Islet of Langerhans (tissue), 1 donor: ENCODE data around the gene SLIT1.

Experiments
- FAIRE-seq: peaks from one replicate; lab custom pipeline; 2011; peaks lifted over from hg19 to GRCh38; lab: Jason Lieb, UNC

Gene SLIT1

GRCh38 chr10:97022616-97023015 lies 163.1 kb downstream of the SLIT1 start:
- no peak for FAIRE-seq

DNA sequence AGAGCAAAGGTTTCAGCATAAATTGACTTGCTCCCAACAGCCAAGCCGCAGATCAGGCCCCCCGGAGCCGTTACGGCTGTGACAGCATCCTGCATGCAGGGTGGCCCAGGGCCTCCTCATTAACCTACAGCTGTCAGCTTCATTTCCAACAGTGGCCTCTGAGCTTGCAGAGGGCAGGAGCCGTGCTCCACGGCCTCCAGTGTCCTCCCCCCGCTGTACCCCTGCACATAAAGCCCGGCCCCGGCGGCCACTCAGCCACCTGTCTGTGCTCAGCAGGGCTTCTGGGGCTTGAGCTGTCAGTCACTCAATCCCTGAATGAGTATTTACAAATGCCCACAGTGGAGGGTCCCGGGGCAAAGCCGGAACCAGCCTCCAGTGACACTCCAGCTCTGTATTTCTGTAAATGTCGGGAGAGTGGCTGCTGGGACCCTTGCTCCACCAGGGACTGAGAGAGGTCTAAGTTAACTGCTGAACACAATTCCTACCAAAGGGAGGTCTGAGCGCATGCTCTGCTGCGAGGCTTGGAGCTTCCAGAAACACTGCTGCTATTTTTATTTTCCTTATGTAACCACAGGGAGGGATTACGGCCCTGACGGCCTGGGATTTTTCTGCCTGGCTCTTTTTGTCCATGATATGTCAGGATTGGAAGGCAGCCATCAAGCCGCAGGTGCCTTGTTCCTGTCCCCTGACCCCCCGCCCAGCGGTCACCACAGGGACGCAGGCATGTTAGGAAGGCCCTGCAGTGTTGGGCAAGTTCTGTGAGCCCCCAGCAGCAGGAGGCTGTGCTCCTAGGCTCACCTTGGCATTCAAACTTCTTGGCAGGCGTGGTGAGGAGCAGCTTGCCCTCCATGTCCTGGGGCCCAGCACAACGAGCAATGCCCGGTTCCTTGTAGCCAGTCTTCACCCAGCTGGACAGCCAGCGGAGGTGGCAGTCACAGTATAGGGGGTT lies 165.0 kb downstream of the SLIT1 start:
- no peak for FAIRE-seq

DNA sequence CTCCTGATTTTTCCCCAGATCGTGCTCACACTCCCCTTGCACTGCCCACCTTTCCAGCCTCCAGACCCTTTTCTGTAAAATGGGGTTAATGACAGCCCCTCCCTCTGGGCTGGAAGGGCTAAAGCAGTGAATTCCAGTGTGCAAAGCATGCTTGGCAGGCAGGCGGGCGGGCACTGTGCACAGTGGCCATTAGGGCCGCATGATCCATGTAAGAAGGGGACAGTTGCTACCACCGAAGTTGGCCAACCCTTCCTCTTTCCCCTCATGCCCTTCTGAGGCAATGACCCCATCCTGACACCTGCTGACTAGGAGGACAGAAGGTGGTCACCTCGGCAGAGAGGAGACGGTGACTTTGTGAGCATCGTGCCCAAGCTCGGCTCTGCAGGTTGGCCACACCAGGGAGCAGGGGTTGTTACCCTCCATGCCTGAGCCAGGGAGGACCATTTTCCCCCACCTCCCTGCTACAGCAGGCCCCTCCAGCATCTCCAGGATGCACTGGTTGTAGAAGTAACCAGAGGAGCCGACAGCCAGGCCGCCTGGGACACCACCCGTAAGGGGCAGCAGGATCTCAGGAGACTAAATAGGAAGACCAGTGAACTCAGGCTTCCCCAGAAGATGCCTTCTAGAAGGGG lies 166.4 kb downstream of the SLIT1 start:
- FAIRE-seq, result no peak

GRCh38 chr10:97018251-97019212 lies 167.2 kb downstream of the SLIT1 start:
- FAIRE-seq, result no peak

DNA sequence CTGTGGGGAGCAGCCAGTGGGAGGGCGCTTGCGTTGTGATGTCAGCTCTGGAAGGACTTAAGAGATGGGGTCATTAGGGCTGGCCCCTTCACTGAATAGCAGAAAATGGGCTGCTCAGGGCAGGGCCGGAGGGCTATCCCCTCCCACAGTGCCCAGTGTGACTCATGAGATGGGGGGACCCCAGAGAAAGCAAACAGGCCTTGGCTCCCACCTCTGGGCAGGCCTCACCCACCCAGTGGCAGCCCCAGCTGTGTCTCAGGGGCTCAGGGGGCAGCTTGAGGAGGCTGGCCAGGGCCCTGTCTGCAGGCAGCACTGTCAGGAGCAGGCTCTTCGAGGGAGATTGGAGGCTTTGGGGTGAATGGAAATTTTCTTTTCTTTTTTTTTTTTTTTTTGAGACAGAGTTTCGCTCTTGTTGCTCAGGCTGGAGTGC lies 168.3 kb downstream of the SLIT1 start:
- FAIRE-seq, result no peak

- no peak for FAIRE-seq
Measured at GRCh38 chr10:97016728-97017473, 168.9 kb downstream of the SLIT1 start.

DNA sequence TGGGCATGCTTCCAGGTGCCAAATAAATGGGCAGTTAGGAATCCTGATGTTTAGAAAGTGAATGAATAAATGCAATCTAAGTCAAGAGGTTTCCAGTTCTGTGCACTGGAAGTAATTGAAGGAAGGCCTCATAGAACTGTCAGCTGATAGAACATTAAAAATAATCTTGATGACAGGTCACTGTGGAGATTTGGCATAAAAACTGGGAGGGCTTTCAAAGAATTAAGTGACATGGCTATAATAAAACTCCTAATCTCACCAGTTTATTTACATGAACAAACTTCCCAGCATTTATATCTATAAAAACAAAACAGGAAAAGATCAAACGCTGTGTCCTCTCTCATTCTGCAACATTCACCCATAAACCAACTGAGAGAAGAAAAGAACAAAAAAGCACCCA lies 170.5 kb downstream of the SLIT1 start:
- FAIRE-seq, result no peak

DNA sequence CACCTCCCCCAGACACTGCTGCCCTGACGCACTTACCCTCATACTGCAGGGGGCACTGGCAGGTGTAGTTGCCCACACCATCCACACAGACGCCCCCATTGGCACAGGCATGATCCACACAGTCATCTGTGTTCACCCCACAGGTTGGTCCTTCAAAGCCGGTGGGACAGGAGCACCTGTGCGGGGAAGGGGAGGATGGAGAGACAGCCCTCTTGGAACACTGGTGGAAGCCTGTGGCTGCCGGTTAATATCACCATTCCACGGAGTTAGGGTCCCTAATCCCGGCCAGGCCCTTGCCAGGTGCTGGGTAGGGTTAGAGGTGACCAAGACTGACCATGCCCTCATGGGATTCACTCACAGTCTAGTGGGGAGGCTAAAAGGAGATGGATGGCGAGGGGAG lies 171.8 kb downstream of the SLIT1 start:
- FAIRE-seq, result no peak

GRCh38 chr10:97013568-97013967 lies 172.2 kb downstream of the SLIT1 start:
- no peak for FAIRE-seq

- no peak for FAIRE-seq
Measured at GRCh38 chr10:97012470-97012869, 173.3 kb downstream of the SLIT1 start.

DNA sequence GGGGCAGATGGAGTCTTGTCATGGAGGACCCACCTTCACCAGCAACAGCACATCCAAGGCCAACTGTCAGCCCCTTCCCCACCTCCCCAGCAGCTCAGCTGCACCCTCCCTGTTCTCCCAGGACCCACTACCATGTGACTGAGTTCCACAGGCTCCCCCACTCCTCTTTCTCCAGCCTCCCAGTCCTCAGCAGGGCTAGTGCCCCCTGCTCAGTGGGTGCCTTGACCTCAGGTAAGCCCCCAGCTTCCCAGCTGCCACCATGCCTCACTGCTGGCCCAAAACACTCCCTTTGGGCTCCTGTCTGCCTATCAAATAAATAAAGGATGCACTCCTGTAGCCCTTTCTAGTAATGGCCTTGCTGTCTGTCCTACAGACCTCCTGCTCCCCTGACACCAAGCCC lies 174.4 kb downstream of the SLIT1 start:
- FAIRE-seq, result no peak

DNA sequence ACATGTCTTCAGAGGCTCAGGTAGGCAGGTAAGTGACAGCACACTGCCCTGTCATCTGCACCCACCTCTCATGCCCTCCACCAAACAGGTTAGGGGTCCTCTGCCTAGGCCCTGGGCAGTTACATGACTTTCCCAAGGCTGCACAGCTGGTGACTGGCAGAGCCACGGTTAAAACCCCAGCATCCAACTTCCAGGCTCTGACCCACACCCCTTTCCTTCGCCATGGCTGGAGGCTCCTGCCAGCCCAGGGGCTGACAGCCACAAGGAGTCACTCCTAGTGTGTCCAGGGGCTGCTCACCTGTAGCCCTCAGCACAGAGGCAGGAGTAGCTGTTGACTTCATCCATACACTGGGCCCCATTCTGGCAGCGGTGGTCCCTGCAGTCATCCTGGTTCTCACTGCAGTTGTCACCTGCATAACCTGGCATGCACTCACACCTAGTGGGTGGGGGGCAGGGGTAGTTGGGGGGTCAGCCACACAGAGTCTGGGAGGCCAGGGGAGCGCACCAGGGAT lies 175.0 kb downstream of the SLIT1 start:
- no peak for FAIRE-seq

GRCh38 chr10:97007417-97007816 lies 178.3 kb downstream of the SLIT1 start:
- FAIRE-seq, result no peak

DNA sequence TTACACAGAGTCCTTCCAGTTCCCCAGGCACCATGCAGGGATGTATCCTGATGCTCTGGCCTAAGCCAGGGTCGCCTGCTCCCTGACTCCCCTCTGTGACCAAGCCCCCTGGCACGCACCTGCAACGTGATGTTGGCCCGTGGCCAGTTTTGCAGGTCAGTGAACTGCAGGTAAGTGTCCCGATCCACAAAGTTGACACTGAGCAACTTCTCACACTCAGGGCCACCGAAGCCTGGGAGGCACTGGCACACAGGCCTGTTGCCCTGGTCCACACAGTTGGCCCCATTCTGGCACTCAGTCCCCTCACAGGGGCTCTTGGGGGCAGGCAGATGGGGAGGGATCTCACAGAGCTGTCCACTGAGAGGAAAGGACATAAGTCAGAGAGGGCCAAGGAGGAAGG lies 179.4 kb downstream of the SLIT1 start:
- FAIRE-seq, result no peak

GRCh38 chr10:97005349-97005748 lies 180.4 kb downstream of the SLIT1 start:
- FAIRE-seq, result no peak

GRCh38 chr10:97004591-97004990 lies 181.2 kb downstream of the SLIT1 start:
- no peak for FAIRE-seq

GRCh38 chr10:97003804-97004201 lies 182.0 kb downstream of the SLIT1 start:
- no peak for FAIRE-seq

- FAIRE-seq, result no peak
Measured at GRCh38 chr10:97003151-97003803, 182.5 kb downstream of the SLIT1 start.

- FAIRE-seq, result no peak
Measured at GRCh38 chr10:97002670-97003069, 183.1 kb downstream of the SLIT1 start.

GRCh38 chr10:97001183-97001991 lies 184.4 kb downstream of the SLIT1 start:
- no peak for FAIRE-seq
